Activated naive CD8-positive, alpha-beta T cell treated with anti-CD3 and anti-CD28 coated beads, Interleukin-2, amount 50 U/mL, for 24 hours (primary cell): ENCODE results near the gene TTC3.
A peak's percentile ranks its signal among the peaks of the same experiment; 100 is the strongest.
"Not testable (repeated sequence)": the region's sequence is repeated elsewhere in the genome, so short reads cannot be mapped to it uniquely, and the experiment has no call there.

Experiments
- ATAC-seq: fragments of 150-1000 bp; cut with Tn5 transposase; one replicate; pipeline ENCODE4 v1.10.0; 2021
- DNase-seq: peaks from one replicate; pipeline ENCODE4 v3.0.0; 2021
- H3K27ac Mint-ChIP-seq: one replicate; pipeline ENCODE4 v1.8.0; 2021; ENCODE audit warnings: mild to moderate bottlenecking, mixed read lengths
- H3K27me3 Mint-ChIP-seq: one replicate; pipeline ENCODE4 v1.8.0; 2021; ENCODE audit warnings: mixed read lengths
- H3K36me3 Mint-ChIP-seq: one replicate; pipeline ENCODE4 v1.8.0; 2021; ENCODE audit warnings: low read depth, mixed read lengths
- H3K4me1 Mint-ChIP-seq: one replicate; pipeline ENCODE4 v1.8.0; 2021; ENCODE audit warnings: mixed read lengths
- H3K4me3 Mint-ChIP-seq: one replicate; pipeline ENCODE4 v1.8.0; 2021; ENCODE audit warnings: mild to moderate bottlenecking, moderate library complexity, mixed read lengths
- H3K9me3 Mint-ChIP-seq: one replicate; pipeline ENCODE4 v1.8.0; 2021; ENCODE audit warnings: mixed read lengths

TTC3 gene

DNA sequence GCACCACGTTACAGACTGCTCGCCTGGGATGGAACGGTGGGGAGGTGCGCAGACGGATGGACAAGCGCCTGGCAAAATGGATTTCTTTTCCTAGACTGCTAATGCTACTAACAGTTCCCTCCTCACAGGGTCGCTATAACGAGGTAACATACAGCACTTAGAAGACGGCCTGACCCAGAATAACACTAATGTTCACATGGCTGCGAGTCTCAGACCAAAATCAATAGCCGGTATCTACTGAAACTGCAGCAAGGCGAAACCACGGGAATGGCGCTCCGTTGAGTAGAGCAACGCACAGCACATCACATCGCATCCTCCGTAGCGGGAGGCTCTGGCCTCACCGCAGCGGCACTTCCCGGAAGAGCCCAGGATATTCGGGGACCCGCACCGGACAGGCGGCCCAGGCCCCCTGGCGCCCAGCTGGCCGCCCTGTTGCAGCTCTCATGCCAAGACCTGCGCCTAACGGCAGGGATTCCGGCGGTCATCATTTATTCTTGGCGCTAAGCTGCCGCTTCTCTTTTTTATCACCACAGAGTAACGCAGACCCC is 147.5 kb downstream of the TTC3 start:
- H3K27me3 Mint-ChIP-seq: no peaks in the 10 kb centered on the region
- peaks cover 54% of the 10 kb centered on the region for H3K4me1 Mint-ChIP-seq
- DNase-seq: peak; percentile 41
- peak overlapping the region; percentile 91 for H3K4me3 Mint-ChIP-seq
- peaks cover 30% of the 10 kb centered on the region for H3K36me3 Mint-ChIP-seq
- ATAC-seq: peak; percentile 22
- H3K27ac Mint-ChIP-seq: peak overlapping the region; percentile 96
- peaks cover 3% of the 10 kb centered on the region for H3K9me3 Mint-ChIP-seq

DNA sequence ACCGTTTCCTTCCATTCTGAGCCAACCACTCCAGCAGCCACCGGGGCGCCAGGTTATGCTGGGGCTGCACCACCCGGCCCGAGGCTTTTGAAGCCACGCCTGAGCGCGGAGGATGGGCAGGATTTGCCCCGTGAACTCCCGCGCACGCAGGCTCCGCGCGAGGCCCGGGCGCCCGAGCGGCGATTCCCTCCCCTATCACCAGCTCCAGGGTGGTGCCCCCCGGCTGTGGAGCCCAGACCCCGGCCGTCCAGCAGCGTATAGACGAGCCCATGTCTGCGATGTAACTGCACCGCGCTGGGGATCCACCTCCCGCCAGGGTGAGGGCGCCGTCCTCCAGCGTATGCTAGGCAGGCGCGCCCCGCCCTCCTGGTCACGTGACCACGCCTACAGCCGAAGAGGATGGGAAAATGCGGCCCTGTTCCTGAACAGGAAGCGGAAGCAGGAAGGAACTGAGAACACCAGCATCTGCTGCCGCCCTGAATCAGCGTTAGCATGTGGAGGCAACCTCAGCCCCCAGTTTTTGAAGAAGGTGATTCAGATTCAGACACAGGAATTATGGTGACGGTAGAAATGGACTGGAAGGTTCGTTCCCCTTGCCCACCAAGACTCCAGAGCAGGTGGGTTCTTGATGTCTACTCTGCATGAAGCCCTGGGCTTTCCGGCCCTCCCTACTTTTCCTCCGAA is 148.1 kb downstream of the TTC3 start:
- H3K36me3 Mint-ChIP-seq: peaks cover 36% of the 10 kb centered on the region
- peaks cover 60% of the 10 kb centered on the region for H3K4me1 Mint-ChIP-seq
- peak overlapping the region; percentile 91 for H3K4me3 Mint-ChIP-seq
- H3K9me3 Mint-ChIP-seq: peaks cover 3% of the 10 kb centered on the region
- DNase-seq (peak; percentile 97), ATAC-seq (peak; percentile 86)
- H3K27me3 Mint-ChIP-seq: no peaks in the 10 kb centered on the region
- H3K27ac Mint-ChIP-seq: peak overlapping the region; percentile 96

DNA sequence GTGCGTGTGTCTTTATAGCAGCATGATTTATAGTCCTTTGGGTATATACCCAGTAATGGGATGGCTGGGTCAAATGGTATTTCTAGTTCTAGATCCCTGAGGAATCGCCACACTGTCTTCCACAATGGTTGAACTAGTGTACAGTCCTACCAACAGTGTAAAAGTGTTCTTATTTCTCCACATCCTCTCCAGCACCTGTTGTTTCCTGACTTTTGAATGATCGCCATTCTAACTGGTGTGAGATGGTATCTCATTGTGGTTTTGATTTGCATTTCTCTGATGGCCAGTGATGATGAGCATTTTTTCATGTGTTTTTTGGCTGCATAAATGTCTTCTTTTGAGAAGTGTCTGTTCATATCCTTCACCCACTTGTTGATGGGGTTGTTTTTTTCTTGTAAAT is 149.2 kb downstream of the TTC3 start:
- H3K36me3 Mint-ChIP-seq: peaks cover 46% of the 10 kb centered on the region
- peak overlapping the region; percentile 74 for H3K4me3 Mint-ChIP-seq
- not testable (repeated sequence) for H3K9me3 Mint-ChIP-seq, H3K27me3 Mint-ChIP-seq, H3K27ac Mint-ChIP-seq, DNase-seq, ATAC-seq
- H3K4me1 Mint-ChIP-seq: peaks cover 69% of the 10 kb centered on the region

DNA sequence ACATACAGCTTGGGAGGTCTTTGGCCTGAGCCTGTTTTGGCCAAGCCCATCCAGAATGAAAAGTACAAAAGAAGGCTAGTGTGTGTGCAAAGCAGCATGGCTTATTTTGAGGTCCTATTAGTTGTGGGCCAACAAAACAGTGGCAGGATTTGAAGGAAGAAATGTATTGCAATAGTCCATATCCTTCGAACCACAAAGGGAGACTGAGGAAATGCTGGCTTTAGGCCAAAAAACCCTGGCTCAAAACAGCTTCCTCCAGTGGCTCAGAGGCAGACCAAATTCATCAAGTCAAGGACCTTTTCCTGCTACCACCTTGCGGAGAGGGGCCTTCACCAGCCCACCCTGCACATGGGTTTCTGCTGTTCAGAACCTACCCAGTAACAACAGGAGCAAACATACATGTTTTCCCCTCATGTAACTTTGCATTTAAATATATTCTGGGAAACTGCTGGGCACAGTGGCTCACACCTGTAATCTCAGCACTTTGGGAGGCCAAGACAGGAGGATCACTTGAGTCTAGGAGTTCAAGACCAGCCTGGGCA is 150.8 kb downstream of the TTC3 start:
- Mint-ChIP-seq H3K4me3 (peak overlapping the region; percentile 74), H3K9me3 (peaks cover 3% of the 10 kb centered on the region), H3K27me3 (no peaks in the 10 kb centered on the region), H3K4me1 (peaks cover 69% of the 10 kb centered on the region), H3K36me3 (peaks cover 54% of the 10 kb centered on the region), H3K27ac (peak overlapping the region; percentile 13)
- no peak for DNase-seq
- ATAC-seq: no peak

DNA sequence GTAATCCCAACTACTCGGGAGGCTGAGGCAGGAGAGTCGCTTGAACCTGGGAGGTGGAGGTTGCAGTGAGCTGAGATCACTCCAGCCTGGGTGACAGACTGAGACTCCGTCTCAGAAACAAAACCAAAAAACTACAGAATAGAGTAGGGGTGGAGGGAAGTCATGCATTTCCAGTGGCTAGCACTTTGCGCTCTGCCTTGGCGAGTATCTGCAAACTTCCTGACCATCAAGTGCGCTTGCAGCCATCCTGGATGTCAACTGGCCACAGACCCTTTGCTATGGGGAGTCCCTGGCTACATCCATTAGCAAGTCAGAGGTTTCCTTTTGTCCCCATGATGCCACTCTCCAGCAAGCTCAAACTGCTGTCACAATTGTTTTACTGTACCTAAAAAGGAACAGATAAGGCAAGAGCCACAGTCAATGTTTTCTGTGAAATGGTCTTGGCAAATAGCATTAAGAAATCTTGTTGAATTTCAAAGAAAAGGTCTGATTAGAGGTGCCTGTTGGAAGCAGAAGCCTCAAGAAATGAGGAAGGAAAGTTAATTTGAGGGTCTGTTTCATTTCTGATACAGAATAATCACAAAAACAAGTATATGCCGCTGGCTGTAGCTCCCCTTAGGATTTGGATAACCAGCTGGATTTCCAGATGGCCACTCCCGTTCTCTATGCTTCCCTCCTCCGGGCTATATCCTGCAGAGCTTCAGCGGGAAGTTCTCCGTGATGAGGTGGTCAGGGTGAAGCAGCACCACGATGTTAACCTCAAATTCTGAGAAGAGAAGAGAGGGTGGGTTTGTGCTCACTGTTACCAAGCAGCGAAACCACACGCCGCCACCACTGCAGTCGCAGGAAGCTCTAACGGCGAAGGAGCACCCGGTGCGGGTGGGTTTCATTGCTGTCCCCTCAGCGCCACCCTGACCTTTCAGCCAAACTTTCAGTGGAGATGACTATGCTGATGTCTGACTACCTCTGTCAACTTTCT is 152.1 kb downstream of the TTC3 start:
- ATAC-seq (peak; percentile 72), DNase-seq (peak; percentile 80)
- H3K4me1 Mint-ChIP-seq: peaks cover 60% of the 10 kb centered on the region

DNA sequence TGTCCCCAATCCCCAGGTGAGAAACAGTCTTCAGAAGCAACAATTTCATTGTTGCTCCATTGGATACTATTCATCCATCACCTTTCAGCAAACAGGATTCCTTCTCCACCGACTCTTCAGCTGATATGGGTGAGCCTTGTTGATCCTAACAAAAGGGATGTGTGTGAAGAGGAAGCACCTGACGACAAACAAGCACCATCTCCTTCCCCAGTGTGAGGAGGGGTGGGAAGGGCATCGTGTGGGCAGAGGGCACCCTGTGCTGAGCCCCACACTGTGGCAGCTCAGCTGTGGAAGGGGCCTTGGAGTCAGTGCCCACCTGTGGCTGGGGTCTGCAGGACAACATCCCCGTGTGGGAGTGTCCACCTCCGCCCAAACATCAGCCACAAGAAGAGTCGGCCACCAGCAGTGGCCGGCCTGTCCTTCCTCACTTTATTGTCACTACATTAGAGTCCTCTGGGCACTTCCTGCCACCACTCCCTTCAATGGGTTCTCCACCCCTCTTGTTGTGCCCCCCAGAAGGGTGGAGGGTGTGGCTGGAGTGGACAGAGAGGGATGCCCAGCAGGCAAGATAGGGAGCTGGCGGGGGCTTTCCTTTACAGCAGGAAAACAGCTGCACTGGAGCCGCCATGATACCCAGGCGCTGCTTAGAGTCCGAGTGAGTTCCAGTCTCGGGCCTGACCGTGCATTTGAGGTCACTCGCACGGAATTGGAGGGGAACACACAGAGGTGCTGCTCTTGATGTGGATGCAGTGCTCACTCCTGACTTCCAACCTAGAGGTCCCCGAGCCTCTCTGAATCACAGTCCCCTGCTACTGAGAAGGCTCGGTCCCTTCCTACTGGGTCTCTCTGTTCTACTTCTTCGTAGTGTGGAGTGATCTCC is 153.2 kb downstream of the TTC3 start:
- DNase-seq: no peak

More for the DNA sequence above, 152.1 kb downstream of the TTC3 start:
- Mint-ChIP-seq H3K4me3 (peak overlapping the region; percentile 47), H3K9me3 (peaks cover 3% of the 10 kb centered on the region), H3K36me3 (peaks cover 61% of the 10 kb centered on the region), H3K27me3 (no peaks in the 10 kb centered on the region), H3K27ac (peak overlapping the region; percentile 81)

DNA sequence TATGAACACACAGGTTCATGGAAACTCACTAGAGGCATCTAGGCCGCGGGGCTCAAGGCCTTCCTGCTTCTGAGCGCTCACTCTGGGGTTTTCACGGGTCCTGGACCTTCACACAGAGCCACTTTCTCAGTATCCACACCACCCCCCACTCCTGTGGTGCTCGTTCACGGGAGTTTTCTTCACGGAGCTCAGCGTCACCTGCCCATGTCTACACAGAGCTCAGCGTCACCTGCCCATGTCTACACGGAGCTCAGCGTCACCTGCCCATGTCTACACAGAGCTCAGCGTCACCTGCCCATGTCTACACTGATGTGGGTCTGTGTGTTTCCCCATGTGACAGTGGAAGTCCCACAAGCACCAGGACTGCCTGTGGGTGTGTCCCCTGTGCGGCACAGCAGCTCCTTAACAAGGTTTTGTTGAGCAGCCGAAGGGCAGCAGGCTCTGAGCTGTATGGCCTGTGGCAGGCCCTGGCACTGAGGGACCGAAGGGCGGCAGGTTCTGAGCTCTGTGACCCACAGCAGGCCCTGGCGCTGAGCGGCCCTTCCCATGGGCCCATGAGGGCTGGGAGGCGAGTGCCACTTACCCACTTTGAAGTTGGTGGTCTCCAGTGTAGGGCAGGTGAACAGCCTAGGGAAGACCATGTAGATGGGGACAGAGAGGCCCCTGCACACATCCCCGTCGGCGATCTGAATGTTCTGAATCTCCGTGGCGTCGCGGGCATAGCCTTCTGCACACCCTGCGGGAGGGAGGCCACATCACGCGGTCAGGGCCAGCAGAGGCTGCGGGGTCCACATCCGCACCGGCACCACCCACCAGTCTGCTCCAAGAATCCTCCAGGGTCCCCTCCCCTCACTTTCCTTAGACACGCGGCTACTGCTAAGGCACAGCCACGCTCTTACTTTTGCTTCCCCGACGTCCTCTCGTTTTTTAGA is 154.3 kb downstream of the TTC3 start:
- no peak for ATAC-seq
- H3K4me1 Mint-ChIP-seq: peaks cover 44% of the 10 kb centered on the region

More for the DNA sequence above, 153.2 kb downstream of the TTC3 start:
- no peaks in the 10 kb centered on the region for H3K27me3 Mint-ChIP-seq
- no peak for ATAC-seq
- peaks cover 3% of the 10 kb centered on the region for H3K9me3 Mint-ChIP-seq
- peak overlapping the region; percentile 47 for H3K4me3 Mint-ChIP-seq
- peaks cover 64% of the 10 kb centered on the region for H3K36me3 Mint-ChIP-seq
- H3K4me1 Mint-ChIP-seq: peaks cover 52% of the 10 kb centered on the region
- H3K27ac Mint-ChIP-seq: peak overlapping the region; percentile 81

DNA sequence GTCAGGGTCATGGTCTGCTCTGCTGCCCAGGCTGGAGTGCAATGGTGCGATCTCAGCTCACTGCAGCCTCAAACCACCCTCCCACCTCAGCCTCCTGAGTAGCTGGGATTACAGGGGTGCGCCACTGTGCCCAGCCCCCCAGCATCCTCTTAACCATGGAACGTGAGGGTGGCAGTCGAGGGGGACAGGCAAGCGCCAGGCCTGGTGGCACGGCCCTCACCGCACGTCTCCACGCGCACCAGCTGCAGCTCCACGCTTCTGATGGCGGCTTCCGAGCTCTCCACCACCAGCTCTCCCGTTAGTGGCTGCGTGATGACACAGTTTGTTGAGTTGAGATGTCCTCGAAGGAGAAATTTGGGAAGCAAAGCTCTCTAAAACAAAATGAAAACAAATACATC is 154.9 kb downstream of the TTC3 start:
- DNase-seq (no peak), ATAC-seq (no peak)
- Mint-ChIP-seq H3K9me3 (peaks cover 2% of the 10 kb centered on the region), H3K4me3 (no peak overlapping the region), H3K4me1 (peaks cover 39% of the 10 kb centered on the region), H3K27ac (no peak overlapping the region), H3K27me3 (no peaks in the 10 kb centered on the region), H3K36me3 (peaks cover 60% of the 10 kb centered on the region)

More for the DNA sequence above, 154.3 kb downstream of the TTC3 start:
- H3K4me3 Mint-ChIP-seq: no peak overlapping the region
- H3K27ac Mint-ChIP-seq: peak overlapping the region; percentile 81
- peaks cover 3% of the 10 kb centered on the region for H3K9me3 Mint-ChIP-seq
- DNase-seq: no peak
- H3K36me3 Mint-ChIP-seq: peaks cover 60% of the 10 kb centered on the region
- H3K27me3 Mint-ChIP-seq: no peaks in the 10 kb centered on the region

DNA sequence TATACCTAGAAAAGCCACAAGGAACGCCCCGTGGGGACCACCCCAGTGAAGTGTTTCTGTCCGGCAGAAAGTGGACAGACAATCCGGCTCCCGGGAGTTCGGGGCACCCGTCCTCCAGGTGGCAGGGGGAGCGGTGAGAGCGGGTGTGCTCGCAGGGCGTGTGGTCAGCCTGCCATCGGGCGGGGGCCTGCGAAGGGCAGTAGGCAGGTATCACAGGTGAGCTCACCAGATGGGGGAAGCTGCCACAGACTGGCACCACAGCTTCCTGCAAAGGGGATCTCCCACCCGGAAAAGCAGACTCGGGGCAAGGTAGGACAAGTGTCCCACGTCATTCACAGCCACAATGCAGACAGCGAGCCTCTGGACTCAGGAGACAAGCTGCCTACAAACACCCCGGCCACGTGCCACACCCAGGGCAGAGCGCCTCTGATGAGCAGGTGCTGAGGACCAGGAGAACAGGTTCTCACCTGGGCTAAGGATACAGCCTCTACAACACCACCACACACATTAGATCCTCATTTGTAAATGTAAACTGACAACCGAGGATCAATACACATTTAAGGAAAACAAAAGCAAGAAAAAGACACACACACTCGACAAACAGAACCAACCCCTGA is 157.7 kb downstream of the TTC3 start:
- no peaks in the 10 kb centered on the region for H3K9me3 Mint-ChIP-seq
- DNase-seq (no peak), ATAC-seq (no peak)
- H3K4me3 Mint-ChIP-seq: no peak overlapping the region
- no peaks in the 10 kb centered on the region for H3K27me3 Mint-ChIP-seq
- H3K36me3 Mint-ChIP-seq: peaks cover 46% of the 10 kb centered on the region
- peak overlapping the region; percentile 66 for H3K27ac Mint-ChIP-seq
- peaks cover 13% of the 10 kb centered on the region for H3K4me1 Mint-ChIP-seq

DNA sequence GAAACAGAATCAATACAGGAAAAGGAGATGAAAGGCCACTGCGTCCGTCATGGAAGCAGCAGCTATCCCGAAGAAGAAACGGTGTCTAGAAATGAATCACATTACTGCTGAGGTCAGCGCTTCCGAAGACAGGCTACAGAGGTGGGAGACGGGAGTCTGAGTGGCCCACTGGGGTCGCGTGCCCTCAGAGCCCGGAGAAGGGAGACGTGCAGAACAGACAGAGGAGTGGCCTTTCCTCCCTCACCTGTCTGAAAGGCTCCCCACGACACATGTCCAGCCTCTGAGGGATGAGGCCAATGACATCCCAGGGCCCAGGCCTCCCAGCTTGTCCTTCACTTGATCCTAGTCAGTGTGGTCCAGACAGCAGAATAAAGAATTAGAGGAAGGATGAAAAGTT is 158.2 kb downstream of the TTC3 start:
- ATAC-seq (no peak), DNase-seq (no peak)
- peaks cover 43% of the 10 kb centered on the region for H3K36me3 Mint-ChIP-seq
- peak overlapping the region; percentile 66 for H3K27ac Mint-ChIP-seq
- no peaks in the 10 kb centered on the region for H3K27me3 Mint-ChIP-seq
- no peaks in the 10 kb centered on the region for H3K9me3 Mint-ChIP-seq
- no peak overlapping the region for H3K4me3 Mint-ChIP-seq
- H3K4me1 Mint-ChIP-seq: peaks cover 8% of the 10 kb centered on the region

DNA sequence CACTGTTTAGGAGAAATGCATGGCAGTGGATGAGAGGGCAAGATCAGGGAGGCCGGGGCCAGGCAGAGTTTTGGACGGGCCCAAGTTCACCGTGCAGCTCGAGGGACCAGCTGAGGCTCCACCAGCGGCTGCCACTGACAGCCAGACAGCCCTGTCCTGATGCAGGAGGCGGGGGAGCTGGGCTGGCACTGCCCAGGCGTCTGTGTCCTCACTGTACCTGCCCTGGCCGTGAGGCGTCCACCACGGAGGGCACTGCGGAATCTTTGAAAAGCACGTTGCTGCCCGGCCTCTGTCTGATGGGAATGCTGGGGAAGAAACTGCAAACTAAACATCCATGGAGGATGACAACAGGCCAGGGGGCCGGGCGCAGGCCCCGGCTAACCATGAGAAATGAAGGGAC is 158.6 kb downstream of the TTC3 start:
- Mint-ChIP-seq H3K27ac (peak overlapping the region; percentile 66), H3K4me3 (no peak overlapping the region), H3K36me3 (peaks cover 39% of the 10 kb centered on the region), H3K4me1 (peaks cover 5% of the 10 kb centered on the region), H3K27me3 (no peaks in the 10 kb centered on the region), H3K9me3 (no peaks in the 10 kb centered on the region)
- ATAC-seq (no peak), DNase-seq (no peak)

DNA sequence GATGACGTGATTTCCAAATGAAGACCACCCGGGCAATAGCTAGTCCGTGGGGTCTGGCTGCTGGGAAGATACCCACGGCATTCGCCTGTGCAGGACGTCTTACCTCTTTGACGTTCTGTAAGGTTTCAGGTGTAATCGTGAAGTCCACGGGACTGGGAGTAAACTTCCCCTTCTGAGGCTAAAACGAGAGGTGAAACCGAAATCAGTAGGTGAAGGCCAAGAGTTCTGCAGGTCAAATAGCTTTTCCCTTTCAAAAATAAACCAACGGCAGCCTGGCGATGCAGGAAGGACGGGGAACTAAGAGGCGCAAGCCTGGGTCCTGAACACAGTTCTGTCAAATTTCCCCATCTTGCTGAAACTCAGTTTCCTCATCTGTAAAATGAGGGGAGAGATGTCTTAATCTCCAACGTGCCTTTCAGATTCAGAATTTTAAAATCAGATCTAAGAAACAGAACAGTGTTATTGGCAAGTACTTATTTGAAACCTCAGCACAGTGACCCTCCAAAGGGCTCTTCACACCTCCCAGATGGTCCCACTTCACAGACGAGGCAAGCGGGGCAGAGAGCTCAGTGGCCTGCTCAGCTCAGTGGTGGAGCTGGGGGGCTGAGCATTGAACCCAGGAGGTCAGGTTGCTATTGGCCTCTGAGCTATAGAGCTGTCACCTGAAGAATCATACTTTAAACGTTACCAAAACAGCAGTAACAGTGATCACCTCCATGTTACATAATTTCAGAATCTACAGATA is 159.4 kb downstream of the TTC3 start:
- peaks cover 8% of the 10 kb centered on the region for H3K4me1 Mint-ChIP-seq
- H3K27ac Mint-ChIP-seq: no peak overlapping the region
- H3K36me3 Mint-ChIP-seq: peaks cover 33% of the 10 kb centered on the region
- ATAC-seq (no peak), DNase-seq (no peak)
- H3K4me3 Mint-ChIP-seq: no peak overlapping the region
- H3K9me3 Mint-ChIP-seq: no peaks in the 10 kb centered on the region
- H3K27me3 Mint-ChIP-seq: no peaks in the 10 kb centered on the region
